A549 treated with CORT108297 at 1 μM for 4 hours (cell line): Measurements from ENCODE around the gene CCHCR1. TPM values are rescaled to one million over a fixed set of nuclear protein-coding genes. Genes with fewer than 3 reads are reported as not detected.

ENCODE experiments used
- total RNA-seq: library from RNA; stranded (reverse); fragments of 200-300 nt; extraction: Qiagen RNA extraction; gene quantifications from 5 replicates; pipeline ENCODE4 v1.2.3, GENCODE V29; 2022

Gene CCHCR1
- total RNA-seq, result 6.5 to 9.0 TPM (median 7.4 TPM) in 5 replicates

GRCh38 chr6:31157513-31158139 is at the start of gene CCHCR1:
Gene CCHCR1, minus strand, starts transcription at chr6:31157802. Its CDS starts 202 bp downstream, at chr6:31157600.

GRCh38 chr6:31170600-31170881 is 12.9 kb upstream of the CCHCR1 start, which contains the start of gene POU5F1:
Gene POU5F1, minus strand, starts transcription at chr6:31170682. Its CDS starts 62 bp downstream, at chr6:31170620.

GRCh38 chr6:31158140-31158862 is 699 bp upstream of the CCHCR1 start, which contains the start of gene TCF19:
Gene TCF19, plus strand, starts transcription at chr6:31158589. Its CDS starts 881 bp downstream, at chr6:31159470.

GRCh38 chr6:31138982-31139381 is 18.6 kb downstream of the CCHCR1 start, which contains the start of gene PSORS1C2:
Gene PSORS1C2, minus strand, starts transcription at chr6:31139066. Its CDS starts 40 bp downstream, at chr6:31139026.

GRCh38 chr6:31120151-31120915 is 37.3 kb downstream of the CCHCR1 start, which contains the start of gene CDSN:
Gene CDSN, minus strand, starts transcription at chr6:31120446. Its CDS starts 27 bp downstream, at chr6:31120419.

GRCh38 chr6:31114541-31114878 is 43.1 kb downstream of the CCHCR1 start, which contains the start of gene PSORS1C1:
Gene PSORS1C1, plus strand, starts transcription at chr6:31114800. Its CDS starts 14,833 bp downstream, at chr6:31129633.

GRCh38 chr6:31112478-31112877 is 45.1 kb downstream of the CCHCR1 start, which contains the start of gene C6orf15:
Gene C6orf15, minus strand, starts transcription at chr6:31112575. Its CDS starts 20 bp downstream, at chr6:31112555.

Other genes starting within 250 kb of the CCHCR1 start
- 18.6 to 23.2 TPM (median 20.0 TPM) in 5 replicates for gene GTF2H4, start 249.6 kb downstream of the CCHCR1 start, total RNA-seq
- 10.8 to 14.3 TPM (median 13.2 TPM) in 5 replicates for gene VARS2, start 243.6 kb downstream of the CCHCR1 start, total RNA-seq
- gene SFTA2, start 225.6 kb downstream of the CCHCR1 start, total RNA-seq, result not detected in 5 replicates
- 0.02 to 0.06 TPM (median 0.05 TPM) in 5 replicates for gene MUCL3, start 216.8 kb downstream of the CCHCR1 start, total RNA-seq
- not detected in 5 replicates for gene MUC21, start 174.1 kb downstream of the CCHCR1 start, total RNA-seq
- 0.02 to 0.03 TPM (median 0.02 TPM) in 3 of 5 replicates, not detected in the others for gene MUC22, start 147.3 kb downstream of the CCHCR1 start, total RNA-seq
- gene C6orf15, start 45.2 kb downstream of the CCHCR1 start, total RNA-seq, result not detected in 5 replicates
- gene PSORS1C1, start 43.0 kb downstream of the CCHCR1 start, total RNA-seq, result 3.0 to 5.1 TPM (median 3.8 TPM) in 5 replicates
- 0.03 TPM in 1 of 5 replicates, not detected in the others for gene CDSN, start 37.4 kb downstream of the CCHCR1 start, total RNA-seq
- gene PSORS1C2, start 18.7 kb downstream of the CCHCR1 start, total RNA-seq, result not detected in 5 replicates
- gene TCF19, start 787 bp upstream of the CCHCR1 start, total RNA-seq, result 13.1 to 15.4 TPM (median 14.2 TPM) in 5 replicates
- 4.7 to 6.7 TPM (median 5.3 TPM) in 5 replicates for gene POU5F1, start 12.9 kb upstream of the CCHCR1 start, total RNA-seq
- 45.2 to 57.5 TPM (median 54.4 TPM) in 5 replicates for gene HLA-C, start 114.3 kb upstream of the CCHCR1 start, total RNA-seq
- gene HLA-B, start 199.4 kb upstream of the CCHCR1 start, total RNA-seq, result 17.7 to 37.5 TPM (median 29.0 TPM) in 5 replicates
- gene MICA, start 245.8 kb upstream of the CCHCR1 start, total RNA-seq, result 26.1 to 29.0 TPM (median 27.9 TPM) in 5 replicates